Esophagus squamous epithelium (tissue), 5 donors: ENCODE data around the gene MAEA. TPM values are rescaled to one million over a fixed set of nuclear protein-coding genes. Genes with fewer than 3 reads are reported as not detected.
"Not testable (repeated sequence)": the region's sequence is repeated elsewhere in the genome, so short reads cannot be mapped to it uniquely, and the experiment has no call there.

Source experiments
- DNase-seq: peaks from one replicate; lab custom pipeline; 2025; lab: John Stamatoyannopoulos, UW
- H3K27ac ChIP-seq, 4 donors: fragments of 200-600 bp; sonication (generic); one replicate each; pipeline ENCODE4 v1.5.1; 2016 to 2019; ENCODE audit warnings: mild to moderate bottlenecking in 1 of 4
- H3K27me3 ChIP-seq, 4 donors: fragments of 200-600 bp; sonication (generic); 1 replicate in 3 of 4; 2 replicates in 1 of 4; pipeline versions ENCODE4 v1.5.1 to v1.6.0; 2017 to 2021; ENCODE audit warnings: antibody characterized with exemption in 1 of 4
- H3K36me3 ChIP-seq, 3 donors: fragments of 200-600 bp; sonication (generic); one replicate each; pipeline ENCODE4 v1.5.1; 2016 to 2019
- H3K4me1 ChIP-seq, 3 donors: fragments of 200-600 bp; sonication (generic); one replicate each; pipeline ENCODE4 v1.5.1; 2017 to 2019
- H3K4me3 ChIP-seq, 4 donors: fragments of 200-600 bp; sonication (generic); 1 replicate in 3 of 4; 2 replicates in 1 of 4; pipeline ENCODE4 v1.5.1; 2016 to 2019; ENCODE audit warnings: mild to moderate bottlenecking in 2 of 4, moderate library complexity in 1 of 4
- H3K9me3 ChIP-seq, 3 donors: fragments of 200-600 bp; sonication (generic); one replicate each; pipeline ENCODE4 v1.5.1; 2016 to 2019
- POLR2A ChIP-seq, 4 donors: fragments of 450-650 bp; IDR thresholded peaks; one replicate each; pipeline ENCODE4 v1.6.1; 2017; ENCODE audit warnings: antibody characterized with exemption in 4 of 4, mild to moderate bottlenecking in 4 of 4, moderate library complexity in 3 of 4
- WGBS, 2 donors: methylation state at CpG; one replicate each; pipeline ENCODE4 v1.1.5; 2018; 5-methylcytosine and 5-hydroxymethylcytosine counted together
- intact Hi-C: fragments of 100-400 bp; cut with DNase I; formaldehyde crosslinking; loops from one replicate; pipeline ENCODE4 v1.15.0; 2022
- total RNA-seq, 4 donors: library from RNA; depleted of rRNA; stranded (reverse); fragments of >200 nt; gene quantifications; one replicate each; pipeline ENCODE4 v1.1.0, GENCODE V29; 2016
- TF ChIP-seq, protein P1 (sequence below), 6 experiments: fragments of 450-650 bp in 4 of 6; fragments of 200-600 bp in 2 of 6; sonication (generic) in 2 of 6; IDR thresholded peaks; one replicate each; pipeline ENCODE4 v1.5.1; 2016 to 2019; ENCODE audit warnings: antibody characterized with exemption in 6 of 6, mild to moderate bottlenecking in 4 of 6, moderate library complexity in 4 of 6
- donor health status: DM: yes; HTN: yes; CAD: no.

Gene MAEA
- total RNA-seq, 4 donors from 2014 or later: 56.6 to 78.7 (median 67.5) TPM

- H3K4me1 ChIP-seq: peaks cover 0 to 2% (median 0%) of the 10 kb centered on the region in 3 donors
- no peaks in the 10 kb centered on the region for H3K9me3 ChIP-seq
- 100% methylated on average over 2 to 6 of the region's 29 CpGs for WGBS, 2 donors
- no peak overlapping the region for H3K27ac ChIP-seq
- peaks cover 4 to 86% (median 4%) of the 10 kb centered on the region in 3 donors for H3K36me3 ChIP-seq
- no peak overlapping the region for H3K4me3 ChIP-seq
- no peak for DNase-seq
- TF ChIP-seq POLR2A (IDR thresholded peaks at IDR 0.05): no peak
- TF ChIP-seq, protein P1, sequence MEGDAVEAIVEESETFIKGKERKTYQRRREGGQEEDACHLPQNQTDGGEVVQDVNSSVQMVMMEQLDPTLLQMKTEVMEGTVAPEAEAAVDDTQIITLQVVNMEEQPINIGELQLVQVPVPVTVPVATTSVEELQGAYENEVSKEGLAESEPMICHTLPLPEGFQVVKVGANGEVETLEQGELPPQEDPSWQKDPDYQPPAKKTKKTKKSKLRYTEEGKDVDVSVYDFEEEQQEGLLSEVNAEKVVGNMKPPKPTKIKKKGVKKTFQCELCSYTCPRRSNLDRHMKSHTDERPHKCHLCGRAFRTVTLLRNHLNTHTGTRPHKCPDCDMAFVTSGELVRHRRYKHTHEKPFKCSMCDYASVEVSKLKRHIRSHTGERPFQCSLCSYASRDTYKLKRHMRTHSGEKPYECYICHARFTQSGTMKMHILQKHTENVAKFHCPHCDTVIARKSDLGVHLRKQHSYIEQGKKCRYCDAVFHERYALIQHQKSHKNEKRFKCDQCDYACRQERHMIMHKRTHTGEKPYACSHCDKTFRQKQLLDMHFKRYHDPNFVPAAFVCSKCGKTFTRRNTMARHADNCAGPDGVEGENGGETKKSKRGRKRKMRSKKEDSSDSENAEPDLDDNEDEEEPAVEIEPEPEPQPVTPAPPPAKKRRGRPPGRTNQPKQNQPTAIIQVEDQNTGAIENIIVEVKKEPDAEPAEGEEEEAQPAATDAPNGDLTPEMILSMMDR (IDR thresholded peaks at IDR 0.05): no peak
- intact Hi-C loops: no loop called here
- H3K27me3 ChIP-seq: no peaks in the 10 kb centered on the region
Measured at GRCh38 chr4:1370321-1371124, 80.8 kb downstream of the MAEA start.

DNA sequence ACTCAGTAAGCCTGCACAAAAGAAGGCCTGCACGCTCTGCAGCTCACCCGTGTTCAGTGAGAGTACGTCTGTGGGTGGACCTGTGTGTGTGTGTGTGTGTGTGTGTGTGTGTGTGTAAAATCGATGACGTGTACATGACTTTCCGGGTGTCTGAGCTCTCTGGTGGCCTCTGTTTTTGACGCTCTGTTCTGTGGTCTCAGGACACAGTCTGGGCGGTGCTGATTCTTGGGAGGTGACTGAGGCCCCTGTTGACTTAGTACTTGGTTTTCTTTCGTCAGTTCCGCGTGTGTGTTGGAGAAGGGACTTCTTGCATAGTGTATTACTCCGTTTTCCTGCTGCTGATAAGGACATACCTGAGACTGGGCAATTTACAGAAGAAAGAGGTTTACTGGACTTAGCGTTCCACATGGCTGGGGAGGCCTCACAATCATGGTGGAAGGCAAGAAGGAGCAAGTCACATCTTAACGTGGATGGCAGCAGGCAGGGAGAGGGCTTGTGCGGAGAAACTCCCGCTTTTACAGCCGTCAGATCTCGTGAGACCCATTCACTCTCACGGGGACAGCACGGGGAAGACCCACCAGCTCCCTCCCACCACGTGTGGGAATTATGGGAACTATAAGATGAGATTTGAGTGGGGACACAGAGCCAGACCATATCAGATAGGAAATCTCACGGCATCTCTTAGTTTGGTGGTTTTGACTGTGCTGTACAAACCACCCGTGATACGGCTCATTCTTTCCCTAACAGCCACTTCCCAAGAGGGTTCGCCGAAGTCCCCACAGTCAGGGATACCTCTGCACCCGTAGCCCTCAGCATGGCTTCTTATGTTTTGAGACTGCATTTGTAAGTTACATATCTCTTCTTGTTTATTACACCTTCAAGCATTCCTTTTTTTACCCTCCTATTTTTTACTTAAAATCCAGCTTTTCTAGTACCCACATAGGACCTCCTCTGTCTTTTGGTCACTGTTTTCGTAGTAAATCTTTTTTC lies 81.8 kb downstream of the MAEA start:
- H3K27me3 ChIP-seq: no peaks in the 10 kb centered on the region
- peaks cover 4 to 86% (median 5%) of the 10 kb centered on the region in 3 donors for H3K36me3 ChIP-seq
- TF ChIP-seq, protein P1 (IDR thresholded peaks at IDR 0.05): no peak
- no peak for TF ChIP-seq POLR2A (IDR thresholded peaks at IDR 0.05)
- H3K27ac ChIP-seq: no peak overlapping the region
- 90% methylated on average over 23 of the region's 28 CpGs for WGBS, 2 donors
- intact Hi-C loops: no loop called here
- H3K4me3 ChIP-seq: no peak overlapping the region
- H3K4me1 ChIP-seq: no peaks in the 10 kb centered on the region
- no peak for DNase-seq
- no peaks in the 10 kb centered on the region for H3K9me3 ChIP-seq

DNA sequence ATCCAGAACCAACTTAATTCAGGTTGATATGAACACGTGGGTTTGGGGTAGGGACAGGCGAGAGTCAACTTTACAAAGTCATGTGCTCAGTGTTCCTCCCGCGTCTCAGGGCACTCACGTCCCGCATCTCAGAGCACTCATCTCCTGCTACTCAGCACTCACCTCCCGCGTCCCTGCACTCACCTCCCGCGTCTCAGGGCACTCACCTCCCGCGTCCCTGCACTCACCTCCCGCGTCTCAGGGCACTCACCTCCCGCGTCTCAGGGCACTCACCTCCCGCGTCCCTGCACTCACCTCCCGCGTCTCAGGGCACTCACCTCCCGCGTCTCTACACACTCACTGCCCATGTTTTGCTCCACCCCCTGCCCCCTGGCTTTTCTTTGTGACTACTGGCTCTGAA lies 82.9 kb downstream of the MAEA start:
- H3K4me3 ChIP-seq, H3K27me3 ChIP-seq, DNase-seq, H3K27ac ChIP-seq, intact Hi-C loops, H3K9me3 ChIP-seq, H3K4me1 ChIP-seq: not testable (repeated sequence)
- peaks cover 0 to 86% (median 8%) of the 10 kb centered on the region in 3 donors for H3K36me3 ChIP-seq
- 84 to 98% methylated on average over 15 to 22 of the region's 22 CpGs for WGBS, 2 donors

DNA sequence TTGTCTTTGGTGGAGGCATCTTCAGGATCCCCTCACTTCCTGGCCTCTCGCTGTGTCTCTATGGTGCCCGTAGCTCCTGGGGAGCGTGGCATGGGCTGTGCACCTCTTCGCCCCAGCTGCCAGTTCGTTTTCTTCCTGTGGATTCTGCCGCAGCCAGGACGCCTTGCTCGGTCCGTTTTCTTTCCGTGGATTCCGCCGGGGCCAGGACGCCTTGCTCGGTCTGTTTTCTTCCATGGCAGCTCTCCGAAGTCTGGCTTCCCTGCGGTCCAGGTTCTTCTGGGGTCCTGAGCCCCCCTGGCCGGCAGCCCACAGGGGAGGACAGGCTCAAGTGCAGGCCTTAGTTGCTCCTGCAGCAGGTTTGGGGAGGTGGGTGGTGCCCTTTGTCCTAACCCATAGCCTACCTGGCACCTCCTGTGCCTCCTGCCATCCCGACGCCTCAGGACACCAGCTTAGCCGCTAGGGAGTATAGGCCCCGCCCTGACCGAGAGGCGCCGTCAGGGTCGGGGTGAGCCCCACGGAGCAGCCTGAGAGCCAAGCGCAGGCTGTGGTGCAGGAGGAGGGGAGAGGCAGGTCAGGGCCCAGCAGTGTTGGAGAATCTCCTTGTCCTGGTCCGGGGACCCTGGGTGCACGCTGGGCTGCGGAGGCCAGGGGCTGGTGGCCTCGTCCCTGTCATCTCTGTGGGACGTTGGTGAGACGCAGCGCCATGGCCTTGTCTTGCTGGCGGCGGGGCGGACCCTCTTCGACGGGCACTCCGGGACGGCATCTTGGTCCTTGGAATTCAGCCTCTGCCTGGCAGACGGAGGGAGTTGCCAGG lies 84.4 kb downstream of the MAEA start:
- no peak for DNase-seq

More for the DNA sequence above, 84.4 kb downstream of the MAEA start:
- H3K27ac ChIP-seq: no peak overlapping the region
- TF ChIP-seq, protein P1 (IDR thresholded peaks at IDR 0.05): no peak
- no peak for TF ChIP-seq POLR2A (IDR thresholded peaks at IDR 0.05)
- intact Hi-C loops: no loop called here
- H3K9me3 ChIP-seq: no peaks in the 10 kb centered on the region
- peaks cover 0 to 77% (median 8%) of the 10 kb centered on the region in 3 donors for H3K36me3 ChIP-seq
- H3K4me3 ChIP-seq: no peak overlapping the region
- 93 to 97% methylated on average over 15 to 18 of the region's 42 CpGs for WGBS, 2 donors
- H3K27me3 ChIP-seq: no peaks in the 10 kb centered on the region
- no peaks in the 10 kb centered on the region for H3K4me1 ChIP-seq
